ENCODE results near the gene CLK2.

Gene CLK2

GRCh38 chr1:155273343-155274245 lies at the start of gene CLK2:
Gene CLK2, minus strand, starts transcription at chr1:155273504. Its CDS starts 2,527 bp downstream, at chr1:155270977.
- peak; percentile 97 to 99 for DNase-seq (ENCODE audit: low read depth in 1 of 2, low spot score in 1 of 2)
- TF ChIP-seq JUND (IDR thresholded peaks at IDR 0.05; ENCODE audit: low read depth): no peak
- in situ Hi-C loops (cut with HindIII; ENCODE audit: low pct_unique_long_range_greater_than_20kb, low sequenced_read_pairs): no loop called here

DNA sequence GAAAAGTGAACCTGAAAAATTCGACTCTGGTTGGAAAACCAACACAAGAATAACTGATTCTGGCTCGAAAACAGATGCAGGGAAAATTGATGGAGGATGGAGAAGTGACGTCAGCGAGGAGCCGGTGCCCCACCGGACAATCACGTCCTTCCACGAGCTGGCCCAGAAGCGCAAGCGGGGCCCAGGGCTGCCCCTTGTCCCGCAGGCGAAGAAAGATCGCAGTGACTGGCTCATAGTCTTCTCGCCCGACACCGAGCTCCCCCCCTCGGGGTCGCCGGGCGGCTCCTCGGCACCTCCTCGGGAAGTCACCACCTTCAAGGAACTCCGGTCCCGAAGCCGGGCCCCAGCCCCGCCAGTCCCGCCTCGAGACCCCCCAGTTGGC lies 49.3 kb upstream of the CLK2 start:
- in situ Hi-C loops (cut with HindIII; ENCODE audit: low pct_unique_long_range_greater_than_20kb, low sequenced_read_pairs): no loop called here
- TF ChIP-seq JUND (IDR thresholded peaks at IDR 0.05; ENCODE audit: low read depth): no peak
- peak in 1 of 2 experiments; percentile 19 for DNase-seq (ENCODE audit: low read depth in 1 of 2, low spot score in 1 of 2)

GRCh38 chr1:155321639-155322503 lies 48.6 kb upstream of the CLK2 start:
- in situ Hi-C loops (cut with HindIII; ENCODE audit: low pct_unique_long_range_greater_than_20kb, low sequenced_read_pairs): no loop called here
- DNase-seq (ENCODE audit: low read depth in 1 of 2, low spot score in 1 of 2): peak in 1 of 2 experiments; percentile 17
- TF ChIP-seq JUND (IDR thresholded peaks at IDR 0.05; ENCODE audit: low read depth): no peak

- no peak for DNase-seq (ENCODE audit: low read depth in 1 of 2, low spot score in 1 of 2)
- in situ Hi-C loops (cut with HindIII; ENCODE audit: low pct_unique_long_range_greater_than_20kb, low sequenced_read_pairs): no loop called here
- no peak for TF ChIP-seq JUND (IDR thresholded peaks at IDR 0.05; ENCODE audit: low read depth)
Measured at GRCh38 chr1:155320661-155321617, 47.6 kb upstream of the CLK2 start, which contains the start of gene RUSC1. Gene RUSC1, plus strand, starts transcription at chr1:155320894. Its CDS starts 880 bp downstream, at chr1:155321774.

GRCh38 chr1:155320252-155320651 lies 46.9 kb upstream of the CLK2 start:
- in situ Hi-C loops (cut with HindIII; ENCODE audit: low pct_unique_long_range_greater_than_20kb, low sequenced_read_pairs): no loop called here
- no peak for TF ChIP-seq JUND (IDR thresholded peaks at IDR 0.05; ENCODE audit: low read depth)

DNA sequence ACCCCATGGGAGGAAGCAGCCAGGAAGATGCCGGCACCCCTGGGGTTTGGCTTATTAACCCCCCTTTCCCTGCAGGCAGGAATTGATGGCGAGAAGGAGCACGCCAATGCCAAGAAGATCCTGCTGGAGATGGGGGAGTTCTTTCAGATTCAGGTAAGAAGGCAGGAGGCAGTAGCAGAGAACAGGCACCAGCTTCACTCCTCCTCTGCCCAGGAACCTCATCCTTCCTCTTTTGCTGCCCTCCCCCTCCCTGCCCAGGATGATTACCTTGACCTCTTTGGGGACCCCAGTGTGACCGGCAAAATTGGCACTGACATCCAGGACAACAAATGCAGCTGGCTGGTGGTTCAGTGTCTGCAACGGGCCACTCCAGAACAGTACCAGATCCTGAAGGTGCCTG lies 46.2 kb upstream of the CLK2 start:
- TF ChIP-seq JUND (IDR thresholded peaks at IDR 0.05; ENCODE audit: low read depth): no peak
- in situ Hi-C loops (cut with HindIII; ENCODE audit: low pct_unique_long_range_greater_than_20kb, low sequenced_read_pairs): no loop called here
- DNase-seq (ENCODE audit: low read depth in 1 of 2, low spot score in 1 of 2): no peak

More at GRCh38 chr1:155320252-155320651, 46.9 kb upstream of the CLK2 start:
- DNase-seq (ENCODE audit: low read depth in 1 of 2, low spot score in 1 of 2): no peak

DNA sequence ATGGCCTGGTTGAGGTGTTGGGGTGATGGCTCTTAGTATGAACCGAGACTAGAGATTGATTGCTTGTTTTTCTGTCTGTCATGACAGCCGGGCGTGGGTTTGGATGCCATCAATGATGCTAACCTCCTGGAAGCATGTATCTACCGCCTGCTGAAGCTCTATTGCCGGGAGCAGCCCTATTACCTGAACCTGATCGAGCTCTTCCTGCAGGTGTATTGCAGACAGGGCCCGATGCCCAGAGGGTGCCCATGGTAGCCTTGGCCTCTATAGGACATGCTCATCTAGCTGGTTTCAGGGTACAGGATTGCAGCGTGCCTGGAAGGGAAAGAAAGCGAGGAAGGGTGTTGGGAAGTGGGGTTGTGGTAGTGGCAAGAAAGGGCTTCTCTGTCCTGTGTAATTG lies 44.8 kb upstream of the CLK2 start:
- no peak for TF ChIP-seq JUND (IDR thresholded peaks at IDR 0.05; ENCODE audit: low read depth)
- DNase-seq (ENCODE audit: low read depth in 1 of 2, low spot score in 1 of 2): no peak
- in situ Hi-C loops (cut with HindIII; ENCODE audit: low pct_unique_long_range_greater_than_20kb, low sequenced_read_pairs): no loop called here

DNA sequence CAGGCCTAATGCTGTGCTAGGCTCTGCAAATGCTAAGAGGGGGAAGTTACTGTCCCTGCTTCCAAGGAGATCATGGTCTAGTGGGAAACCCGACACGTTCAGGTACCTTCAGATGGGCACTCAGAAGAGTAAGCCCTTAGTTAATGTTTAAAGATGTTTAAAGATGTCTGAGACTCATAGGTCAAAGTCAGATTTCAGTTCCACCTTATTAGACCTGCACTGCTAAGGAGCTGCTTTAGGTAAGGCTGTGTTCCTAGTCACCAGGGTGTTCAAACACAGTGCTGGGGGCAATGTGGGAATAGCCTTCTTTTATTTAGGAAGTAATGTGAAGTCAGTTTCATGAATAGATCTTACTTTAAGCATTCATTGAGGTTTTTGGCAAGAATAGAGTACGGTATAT lies 43.6 kb upstream of the CLK2 start:
- TF ChIP-seq JUND (IDR thresholded peaks at IDR 0.05; ENCODE audit: low read depth): no peak
- no peak for DNase-seq (ENCODE audit: low read depth in 1 of 2, low spot score in 1 of 2)
- in situ Hi-C loops (cut with HindIII; ENCODE audit: low pct_unique_long_range_greater_than_20kb, low sequenced_read_pairs): no loop called here

DNA sequence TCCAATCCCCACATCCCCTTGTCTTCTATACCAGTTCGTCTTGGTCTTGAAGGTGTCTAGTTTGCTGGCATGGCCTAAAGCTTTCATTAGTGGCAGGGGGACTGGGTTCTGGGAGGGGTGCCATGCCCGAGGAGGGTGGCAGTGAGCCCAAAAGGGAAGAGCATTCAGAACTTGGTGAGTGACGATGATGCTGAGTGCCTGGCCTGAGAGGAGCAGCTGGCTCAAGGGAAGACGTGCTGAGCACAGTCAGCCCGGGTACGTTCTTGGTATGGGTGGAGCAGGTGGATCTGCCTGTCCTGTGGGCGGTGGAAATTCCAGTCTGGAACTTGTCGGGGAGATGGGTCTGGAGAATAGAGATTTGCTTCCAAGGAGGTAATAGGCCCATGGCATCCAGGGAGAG lies 40.0 kb upstream of the CLK2 start:
- in situ Hi-C loops (cut with HindIII; ENCODE audit: low pct_unique_long_range_greater_than_20kb, low sequenced_read_pairs): no loop called here
- no peak for TF ChIP-seq JUND (IDR thresholded peaks at IDR 0.05; ENCODE audit: low read depth)
- DNase-seq (ENCODE audit: low read depth in 1 of 2, low spot score in 1 of 2): no peak

- peak in 1 of 2 experiments; percentile 48 for DNase-seq (ENCODE audit: low read depth in 1 of 2, low spot score in 1 of 2)
- in situ Hi-C loops (cut with HindIII; ENCODE audit: low pct_unique_long_range_greater_than_20kb, low sequenced_read_pairs): no loop called here
- TF ChIP-seq JUND (IDR thresholded peaks at IDR 0.05; ENCODE audit: low read depth): no peak
Measured at GRCh38 chr1:155309423-155310021, 36.2 kb upstream of the CLK2 start.
